PFSK-1 (cell line): ENCODE measurements around the gene WNT3A.

Experiments used
- FOXP2 ChIP-seq: optimal IDR thresholded peaks from 2 replicates; pipeline ENCODE3; 2011; ENCODE audit warnings: borderline replicate concordance, control low read depth, inconsistent platforms; ENCODE audit not compliant: insufficient read depth; ENCODE audit errors: extremely low read length, extremely low read depth
- POLR2AphosphoS5 ChIP-seq: IDR thresholded peaks from 2 replicates; pipeline ENCODE4 v1.6.1; 2012; ENCODE audit warnings: low read depth, mild to moderate bottlenecking, control low read depth, low read length, moderate library complexity
- SIN3A ChIP-seq: IDR thresholded peaks from 2 replicates; pipeline ENCODE4 v1.6.1; 2012; ENCODE audit warnings: mild to moderate bottlenecking, low read length, moderate library complexity, borderline replicate concordance; ENCODE audit not compliant: insufficient read depth
- TAF1 ChIP-seq: IDR thresholded peaks from 2 replicates; pipeline ENCODE4 v1.6.1; 2012; ENCODE audit warnings: low read length, control low read depth, borderline replicate concordance; ENCODE audit not compliant: insufficient read depth
- TF ChIP-seq, protein P1 (sequence below), 2 experiments: IDR thresholded peaks; 2 replicates each; pipeline versions ENCODE4 v1.6.1 to v1.8.0; 2011 to 2012; ENCODE audit warnings: low read depth in 2 of 2, low read length in 2 of 2, control low read depth in 1 of 2, inconsistent platforms in 1 of 2, mild to moderate bottlenecking in 1 of 2, moderate library complexity in 1 of 2; ENCODE audit not compliant: insufficient read depth in 1 of 2

GRCh38 chr1:228064296-228064695 is 57.5 kb downstream of the WNT3A start:
- TF ChIP-seq, protein P1, sequence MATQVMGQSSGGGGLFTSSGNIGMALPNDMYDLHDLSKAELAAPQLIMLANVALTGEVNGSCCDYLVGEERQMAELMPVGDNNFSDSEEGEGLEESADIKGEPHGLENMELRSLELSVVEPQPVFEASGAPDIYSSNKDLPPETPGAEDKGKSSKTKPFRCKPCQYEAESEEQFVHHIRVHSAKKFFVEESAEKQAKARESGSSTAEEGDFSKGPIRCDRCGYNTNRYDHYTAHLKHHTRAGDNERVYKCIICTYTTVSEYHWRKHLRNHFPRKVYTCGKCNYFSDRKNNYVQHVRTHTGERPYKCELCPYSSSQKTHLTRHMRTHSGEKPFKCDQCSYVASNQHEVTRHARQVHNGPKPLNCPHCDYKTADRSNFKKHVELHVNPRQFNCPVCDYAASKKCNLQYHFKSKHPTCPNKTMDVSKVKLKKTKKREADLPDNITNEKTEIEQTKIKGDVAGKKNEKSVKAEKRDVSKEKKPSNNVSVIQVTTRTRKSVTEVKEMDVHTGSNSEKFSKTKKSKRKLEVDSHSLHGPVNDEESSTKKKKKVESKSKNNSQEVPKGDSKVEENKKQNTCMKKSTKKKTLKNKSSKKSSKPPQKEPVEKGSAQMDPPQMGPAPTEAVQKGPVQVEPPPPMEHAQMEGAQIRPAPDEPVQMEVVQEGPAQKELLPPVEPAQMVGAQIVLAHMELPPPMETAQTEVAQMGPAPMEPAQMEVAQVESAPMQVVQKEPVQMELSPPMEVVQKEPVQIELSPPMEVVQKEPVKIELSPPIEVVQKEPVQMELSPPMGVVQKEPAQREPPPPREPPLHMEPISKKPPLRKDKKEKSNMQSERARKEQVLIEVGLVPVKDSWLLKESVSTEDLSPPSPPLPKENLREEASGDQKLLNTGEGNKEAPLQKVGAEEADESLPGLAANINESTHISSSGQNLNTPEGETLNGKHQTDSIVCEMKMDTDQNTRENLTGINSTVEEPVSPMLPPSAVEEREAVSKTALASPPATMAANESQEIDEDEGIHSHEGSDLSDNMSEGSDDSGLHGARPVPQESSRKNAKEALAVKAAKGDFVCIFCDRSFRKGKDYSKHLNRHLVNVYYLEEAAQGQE (IDR thresholded peaks at IDR 0.05; ENCODE audit: insufficient read depth in 1 of 2, low read depth in 2 of 2, low read length in 2 of 2), result no peak
- no peak for TF ChIP-seq TAF1
- no peak for TF ChIP-seq FOXP2
- TF ChIP-seq POLR2AphosphoS5, result no peak
- TF ChIP-seq SIN3A, result no peak
